ENCODE data around the gene COA8. TPM values are rescaled to one million over a fixed set of nuclear protein-coding genes. Genes with fewer than 3 reads are reported as not detected.

COA8 gene
- total and polyA plus RNA-seq, 3 donors from 2014 or later, result 28.9 to 152 (median 68.7) TPM

DNA sequence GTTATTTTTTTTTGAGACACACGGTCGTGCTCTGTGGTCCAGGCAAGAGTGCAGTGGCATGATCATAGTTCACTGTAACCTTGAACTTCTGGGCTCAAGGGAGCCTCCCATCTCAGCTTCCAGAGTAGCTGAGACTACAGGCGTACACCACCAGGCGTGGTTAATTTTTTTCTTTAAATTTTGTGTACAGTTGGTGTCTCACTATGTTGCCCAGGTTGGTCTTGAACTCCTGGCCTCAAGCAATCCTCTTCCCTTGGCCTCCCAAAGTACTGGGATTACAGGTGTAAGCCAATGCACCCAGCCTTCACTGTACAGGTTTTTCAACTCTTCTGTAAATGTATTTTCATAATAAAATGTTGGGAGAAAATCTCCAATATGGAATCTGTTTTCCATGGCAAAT is 60.5 kb downstream of the COA8 start:
- H3K27ac ChIP-seq, result no peak overlapping the region
- WGBS, 2 donors, result 50 to 71% methylated on average over 4 of the region's 4 CpGs
- H3K36me3 ChIP-seq (ENCODE audit: low read depth, missing control alignments), result no peaks in the 10 kb centered on the region
- intact Hi-C loops (cut with DNase I; ENCODE audit: low total_unique reads), result no loop called here
- H3K9me3 ChIP-seq, result no peaks in the 10 kb centered on the region
- no peak for DNase-seq
- H3K4me1 ChIP-seq, result peaks cover 10% of the 10 kb centered on the region
- H3K4me3 ChIP-seq, result no peak overlapping the region
- no peaks in the 10 kb centered on the region for H3K27me3 ChIP-seq
- TF ChIP-seq POLR2A (IDR thresholded peaks at IDR 0.05), result no peak
- TF ChIP-seq, protein P1, sequence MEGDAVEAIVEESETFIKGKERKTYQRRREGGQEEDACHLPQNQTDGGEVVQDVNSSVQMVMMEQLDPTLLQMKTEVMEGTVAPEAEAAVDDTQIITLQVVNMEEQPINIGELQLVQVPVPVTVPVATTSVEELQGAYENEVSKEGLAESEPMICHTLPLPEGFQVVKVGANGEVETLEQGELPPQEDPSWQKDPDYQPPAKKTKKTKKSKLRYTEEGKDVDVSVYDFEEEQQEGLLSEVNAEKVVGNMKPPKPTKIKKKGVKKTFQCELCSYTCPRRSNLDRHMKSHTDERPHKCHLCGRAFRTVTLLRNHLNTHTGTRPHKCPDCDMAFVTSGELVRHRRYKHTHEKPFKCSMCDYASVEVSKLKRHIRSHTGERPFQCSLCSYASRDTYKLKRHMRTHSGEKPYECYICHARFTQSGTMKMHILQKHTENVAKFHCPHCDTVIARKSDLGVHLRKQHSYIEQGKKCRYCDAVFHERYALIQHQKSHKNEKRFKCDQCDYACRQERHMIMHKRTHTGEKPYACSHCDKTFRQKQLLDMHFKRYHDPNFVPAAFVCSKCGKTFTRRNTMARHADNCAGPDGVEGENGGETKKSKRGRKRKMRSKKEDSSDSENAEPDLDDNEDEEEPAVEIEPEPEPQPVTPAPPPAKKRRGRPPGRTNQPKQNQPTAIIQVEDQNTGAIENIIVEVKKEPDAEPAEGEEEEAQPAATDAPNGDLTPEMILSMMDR (IDR thresholded peaks at IDR 0.05), result no peak

DNA sequence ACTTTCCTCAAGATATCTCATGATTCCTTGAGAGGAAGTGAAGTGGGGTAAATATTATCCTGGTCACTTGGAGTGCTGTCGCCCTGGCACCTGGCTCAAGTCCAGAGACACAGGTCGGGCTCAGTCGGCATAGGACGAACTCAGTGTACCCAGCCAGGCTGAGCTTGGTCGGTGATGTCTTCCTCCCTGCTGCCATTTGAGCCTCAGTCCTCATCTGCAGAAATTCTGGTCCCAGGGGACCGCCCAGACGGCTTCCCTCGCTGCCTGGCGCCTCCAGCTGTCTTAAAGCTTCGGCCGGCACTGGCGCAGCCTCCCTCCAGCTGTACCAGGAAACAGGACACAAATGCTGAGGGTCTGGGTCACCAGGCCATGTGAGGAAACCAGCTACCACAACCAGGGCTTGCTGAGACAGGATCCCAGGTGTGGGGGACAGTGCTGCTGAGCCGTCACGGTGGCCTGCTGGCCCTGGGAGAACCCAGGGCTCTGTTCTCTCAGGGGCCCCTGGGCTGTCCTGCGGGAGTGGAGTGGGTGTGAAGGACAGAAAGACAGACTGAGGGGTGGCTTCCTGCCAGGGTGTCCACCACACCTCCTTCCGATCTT is 61.2 kb downstream of the COA8 start:
- Histone ChIP-seq H3K9me3 (no peaks in the 10 kb centered on the region), H3K36me3 (ENCODE audit: low read depth, missing control alignments) (no peaks in the 10 kb centered on the region), H3K4me3 (no peak overlapping the region), H3K27ac (peak overlapping the region in 1 of 2 donors; percentile 29), H3K27me3 (no peaks in the 10 kb centered on the region), H3K4me1 (peaks cover 11% of the 10 kb centered on the region)
- DNase-seq, result no peak
- 75 to 77% methylated on average over 6 to 16 of the region's 16 CpGs for WGBS, 2 donors
- TF ChIP-seq, protein P1 (IDR thresholded peaks at IDR 0.05), result no peak
- TF ChIP-seq POLR2A (IDR thresholded peaks at IDR 0.05), result no peak
- intact Hi-C loops (cut with DNase I; ENCODE audit: low total_unique reads), result no loop called here

DNA sequence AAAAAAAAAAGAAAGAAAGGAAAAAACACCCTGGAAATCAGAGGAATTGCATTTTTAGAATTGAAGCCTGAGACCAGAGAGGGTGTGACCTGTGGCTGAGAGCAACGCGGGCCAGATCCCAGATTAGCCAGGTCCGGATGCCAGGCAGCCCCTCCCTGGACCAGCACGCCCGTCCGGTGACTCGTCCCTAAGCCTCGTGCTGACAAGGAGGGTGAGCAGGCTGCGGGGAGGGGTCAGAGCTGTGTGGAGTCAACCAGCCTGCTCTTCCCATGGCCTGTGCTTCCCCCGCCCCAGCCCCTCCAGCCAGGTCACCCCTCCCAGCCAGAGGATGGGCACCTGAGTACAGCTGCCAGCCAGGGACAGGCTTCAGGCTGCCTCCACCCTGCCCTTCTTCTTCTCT is 62.1 kb downstream of the COA8 start:
- no peak for TF ChIP-seq POLR2A (IDR thresholded peaks at IDR 0.05)
- TF ChIP-seq, protein P1 (IDR thresholded peaks at IDR 0.05), result no peak
- WGBS, 2 donors, result 37 to 60% methylated on average over 10 of the region's 10 CpGs
- intact Hi-C loops (cut with DNase I; ENCODE audit: low total_unique reads), result no loop called here
- Histone ChIP-seq H3K4me1 (peaks cover 11% of the 10 kb centered on the region), H3K27me3 (no peaks in the 10 kb centered on the region), H3K36me3 (ENCODE audit: low read depth, missing control alignments) (no peaks in the 10 kb centered on the region), H3K9me3 (no peaks in the 10 kb centered on the region), H3K4me3 (no peak overlapping the region), H3K27ac (no peak overlapping the region)
- DNase-seq, result peak; percentile 20

DNA sequence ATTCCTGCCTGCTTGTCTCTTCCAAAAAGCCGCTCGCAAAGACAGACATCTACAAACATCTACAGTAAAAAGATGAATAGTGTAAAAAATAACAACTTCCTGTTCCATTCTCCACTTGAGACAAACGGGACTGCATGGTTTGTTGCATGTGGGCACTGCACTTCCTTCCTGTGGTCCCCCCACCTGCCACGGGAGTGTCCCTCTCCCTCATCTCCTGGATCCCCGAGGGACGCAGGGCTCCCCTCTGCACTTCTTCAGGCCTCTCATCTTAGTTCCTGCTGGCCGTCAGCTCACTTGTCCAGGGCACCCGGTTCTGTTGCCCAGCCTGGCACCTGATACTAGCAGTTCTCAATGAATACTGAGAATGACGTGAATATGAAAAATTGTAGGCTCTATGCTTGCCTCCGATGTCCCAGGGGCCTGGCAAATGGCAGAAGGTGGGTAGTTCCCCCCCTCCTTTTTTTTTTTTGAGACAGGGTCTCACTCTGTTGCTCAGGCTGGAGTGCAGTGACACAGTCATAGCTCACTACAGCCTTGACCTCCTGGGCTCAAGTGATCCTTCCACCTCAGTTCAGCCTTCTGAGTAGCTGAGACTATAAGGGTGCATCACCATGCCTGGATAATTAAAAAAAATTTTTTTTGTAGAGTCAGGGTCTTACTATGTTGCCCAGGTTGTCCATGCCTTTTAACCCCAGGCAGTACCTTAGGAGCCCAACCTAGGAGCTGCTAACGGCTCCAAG is 62.8 kb downstream of the COA8 start:
- intact Hi-C loops (cut with DNase I; ENCODE audit: low total_unique reads), result no loop called here
- TF ChIP-seq POLR2A (IDR thresholded peaks at IDR 0.05), result no peak
- TF ChIP-seq, protein P1 (IDR thresholded peaks at IDR 0.05), result no peak
- no peak for DNase-seq

More for the DNA sequence above, 62.8 kb downstream of the COA8 start:
- no peak overlapping the region for H3K4me3 ChIP-seq
- H3K9me3 ChIP-seq, result no peaks in the 10 kb centered on the region
- no peaks in the 10 kb centered on the region for H3K36me3 ChIP-seq (ENCODE audit: low read depth, missing control alignments)
- 79 to 83% methylated on average over 11 of the region's 11 CpGs for WGBS, 2 donors
- H3K4me1 ChIP-seq, result peaks cover 16% of the 10 kb centered on the region
- H3K27ac ChIP-seq, result no peak overlapping the region
- no peaks in the 10 kb centered on the region for H3K27me3 ChIP-seq

Measured in testis (tissue), 3 donors.